GM21447 (cell line): ENCODE data around the gene BMP2.

ENCODE experiments used
- ATAC-seq: cut with Tn5 transposase; IDR thresholded peaks from one replicate; pipeline ENCODE4 v1.9.1; 2021; ENCODE audit not compliant: unreplicated experiment

Gene BMP2

GRCh38 chr20:6767536-6768227 is at the start of gene BMP2:
TSS of gene BMP2 (plus strand) at chr20:6767686. CDS start at chr20:6770127, 2,441 bp downstream.
- ATAC-seq, result no peak

- ATAC-seq, result no peak
Measured at GRCh38 chr20:6718662-6719368, 48.7 kb upstream of the BMP2 start.

GRCh38 chr20:6719369-6719721 is 48.1 kb upstream of the BMP2 start:
- no peak for ATAC-seq

GRCh38 chr20:6726761-6727160 is 40.7 kb upstream of the BMP2 start:
- ATAC-seq, result no peak

- no peak for ATAC-seq
Measured at GRCh38 chr20:6730672-6731328, 36.7 kb upstream of the BMP2 start.

- ATAC-seq, result no peak
Measured at GRCh38 chr20:6732001-6732447, 35.5 kb upstream of the BMP2 start.

- no peak for ATAC-seq
Measured at GRCh38 chr20:6732851-6733250, 34.6 kb upstream of the BMP2 start.

GRCh38 chr20:6733965-6734364 is 33.5 kb upstream of the BMP2 start:
- no peak for ATAC-seq

- no peak for ATAC-seq
Measured at GRCh38 chr20:6735942-6736845, 31.3 kb upstream of the BMP2 start.

- no peak for ATAC-seq
Measured at GRCh38 chr20:6739406-6739805, 28.1 kb upstream of the BMP2 start.

- no peak for ATAC-seq
Measured at GRCh38 chr20:6740096-6740495, 27.4 kb upstream of the BMP2 start.

GRCh38 chr20:6744180-6744579 is 23.3 kb upstream of the BMP2 start:
- no peak for ATAC-seq

GRCh38 chr20:6744805-6745204 is 22.7 kb upstream of the BMP2 start:
- ATAC-seq, result no peak

- ATAC-seq, result no peak
Measured at GRCh38 chr20:6746901-6747609, 20.4 kb upstream of the BMP2 start.

- no peak for ATAC-seq
Measured at GRCh38 chr20:6750438-6750837, 17.0 kb upstream of the BMP2 start.

GRCh38 chr20:6756693-6757595 is 10.5 kb upstream of the BMP2 start:
- ATAC-seq, result no peak

- no peak for ATAC-seq
Measured at GRCh38 chr20:6764619-6765018, 2.9 kb upstream of the BMP2 start.

GRCh38 chr20:6765469-6766058 is 1.9 kb upstream of the BMP2 start:
- no peak for ATAC-seq

GRCh38 chr20:6766433-6766832 is 1.1 kb upstream of the BMP2 start:
- no peak for ATAC-seq
